GM21390 (cell line): Measurements from ENCODE around the gene EDDM13.
"Not testable (repeated sequence)": the region's sequence is repeated elsewhere in the genome, so short reads cannot be mapped to it uniquely, and the experiment has no call there.

ENCODE experiments used
- ATAC-seq: cut with Tn5 transposase; IDR thresholded peaks from one replicate; pipeline ENCODE4 v1.9.1; 2021; ENCODE audit not compliant: unreplicated experiment

Gene EDDM13

GRCh38 chr19:56319991-56320390 is 47.4 kb downstream of the EDDM13 start:
- no peak for ATAC-seq

- ATAC-seq = no peak
Observed at GRCh38 chr19:56321254-56321988, 48.9 kb downstream of the EDDM13 start.

- no peak for ATAC-seq
Observed at GRCh38 chr19:56321989-56322440, 49.5 kb downstream of the EDDM13 start.

GRCh38 chr19:56324436-56324835 is 51.9 kb downstream of the EDDM13 start:
- no peak for ATAC-seq

GRCh38 chr19:56332695-56333094 is 60.1 kb downstream of the EDDM13 start:
- no peak for ATAC-seq

- ATAC-seq = no peak
Observed at GRCh38 chr19:56333506-56333905, 61.0 kb downstream of the EDDM13 start.

GRCh38 chr19:56335371-56335770 is 62.8 kb downstream of the EDDM13 start:
- not testable (repeated sequence) for ATAC-seq

- not testable (repeated sequence) for ATAC-seq
Observed at GRCh38 chr19:56337077-56337476, 64.5 kb downstream of the EDDM13 start.

GRCh38 chr19:56339031-56339430 is 66.5 kb downstream of the EDDM13 start:
- not testable (repeated sequence) for ATAC-seq

- no peak for ATAC-seq
Observed at GRCh38 chr19:56341948-56342347, 69.4 kb downstream of the EDDM13 start.

GRCh38 chr19:56347163-56347778 is 74.7 kb downstream of the EDDM13 start:
- ATAC-seq = no peak

GRCh38 chr19:56348289-56348877 is 75.8 kb downstream of the EDDM13 start:
- no peak for ATAC-seq

- ATAC-seq = no peak
Observed at GRCh38 chr19:56350416-56351045, 78.0 kb downstream of the EDDM13 start.

GRCh38 chr19:56351208-56351607 is 78.7 kb downstream of the EDDM13 start:
- no peak for ATAC-seq

- no peak for ATAC-seq
Observed at GRCh38 chr19:56355517-56355916, 83.0 kb downstream of the EDDM13 start.

GRCh38 chr19:56356944-56357343 is 84.4 kb downstream of the EDDM13 start:
- no peak for ATAC-seq
